Measurements from ENCODE around the gene TMEM252. TPM values are rescaled to one million over a fixed set of nuclear protein-coding genes. Genes with fewer than 3 reads are reported as not detected.

TMEM252 gene
- polyA plus RNA-seq, 2 of the 4 experiments (the other 2 are of a cell fraction), result not detected

DNA sequence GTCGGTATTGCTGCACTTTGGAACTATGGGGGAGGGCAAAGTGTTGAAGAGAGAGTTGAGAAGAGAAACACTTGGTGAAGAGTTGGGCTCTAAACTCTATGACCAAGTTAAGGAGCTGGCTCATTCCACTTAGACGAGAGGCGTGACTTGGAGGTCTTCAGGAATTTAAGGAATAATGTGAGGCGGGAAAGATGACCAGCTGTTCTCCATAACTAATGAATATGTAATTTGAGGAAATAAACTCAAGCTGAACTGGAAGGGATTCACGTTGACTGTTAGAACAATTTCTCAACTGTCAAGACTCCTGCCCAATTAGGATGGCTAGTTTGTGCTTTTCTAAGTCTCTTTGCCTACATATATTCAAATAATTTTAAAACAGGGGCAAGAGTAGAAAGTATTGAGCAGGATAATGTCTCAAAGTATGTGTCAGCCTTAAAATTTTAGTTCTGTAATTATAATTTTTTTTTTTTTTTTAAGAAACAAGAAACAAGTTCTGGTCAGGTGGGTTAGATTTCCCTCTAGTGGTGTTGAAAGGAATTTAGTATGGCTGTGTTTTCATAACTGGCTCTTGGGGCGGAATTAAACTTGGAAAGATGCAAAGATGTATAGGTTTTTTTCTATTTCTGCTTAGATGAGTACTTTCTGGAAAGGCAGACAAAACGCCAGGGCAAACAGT lies 33.4 kb downstream of the TMEM252 start (continued):
- TF ChIP-seq EHMT2 (IDR thresholded peaks at IDR 0.05; ENCODE audit: low read depth), result no peak
- no peak for TF ChIP-seq HEYL (CRISPR knock-in tag; IDR thresholded peaks at IDR 0.05)
- TF ChIP-seq KDM1A (IDR thresholded peaks at IDR 0.05; ENCODE audit: low read depth), result no peak
- no peak for TF ChIP-seq RCOR1 (IDR thresholded peaks at IDR 0.05; ENCODE audit: low read depth, low read length)
- no peak for TF ChIP-seq RFX5 (IDR thresholded peaks at IDR 0.05)

DNA sequence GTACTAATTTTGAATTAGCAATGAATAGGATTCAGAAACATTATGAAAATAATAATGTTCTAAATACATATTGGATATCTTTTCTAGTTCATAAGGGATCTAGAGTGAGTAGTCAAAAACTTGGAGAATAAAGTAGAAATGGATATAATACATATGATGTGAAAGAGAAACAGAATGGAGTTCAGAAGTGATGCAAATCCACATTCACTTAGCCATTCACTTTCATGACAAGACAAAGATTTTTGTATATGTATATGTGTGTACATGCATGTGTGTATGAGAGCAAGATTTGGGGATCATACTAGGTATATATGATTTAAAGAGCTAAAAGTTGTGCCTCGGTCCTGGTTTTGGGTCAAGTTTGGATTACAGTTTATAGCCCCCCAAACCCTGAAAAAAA lies 34.1 kb downstream of the TMEM252 start:
- ATAC-seq, result no peak
- no peak for FAIRE-seq
- peaks cover 3% of the 10 kb centered on the region for H3K4me1 ChIP-seq
- ChIA-PET CTCF (interaction anchor here (0.7 to 1.4 kb wide), 4 partner anchors 12 to 49 kb away, joined by 3 read pairs; no protein-coding TSS in a partner anchor), POLR2A (no interaction called here)
- no peak overlapping the region for H3K4me2 ChIP-seq
- H3K27ac ChIP-seq, result no peak overlapping the region
- no peak overlapping the region for H3K4me3 ChIP-seq
- WGBS (ENCODE audit: missing lambda C conversion rate), result 82% methylated on average over 1 of the region's 1 CpG
- no peaks in the 10 kb centered on the region for H3K9me3 ChIP-seq
- no peak for DNase-seq (ENCODE audit: low read depth in 1 of 2, low spot score in 1 of 2)
- TF ChIP-seq NR3C1 (IDR thresholded peaks at IDR 0.05), result no peak
- TF ChIP-seq HOXA7 (CRISPR knock-in tag; IDR thresholded peaks at IDR 0.05), result no peak
- TF ChIP-seq TP53 (CRISPR knock-in tag; IDR thresholded peaks at IDR 0.05), result no peak
- TF ChIP-seq GATA3 (IDR thresholded peaks at IDR 0.05; ENCODE audit: borderline replicate concordance), result no peak
- no peak for TF ChIP-seq TFCP2L1 (CRISPR knock-in tag; IDR thresholded peaks at IDR 0.05)
- no peak for TF ChIP-seq ESRRA (IDR thresholded peaks at IDR 0.05; ENCODE audit: borderline replicate concordance, low read length)
- no peak for TF ChIP-seq RAD21 (conservative IDR thresholded peaks at IDR 0.05 in 1 of 2, IDR thresholded peaks at IDR 0.05 in 1 of 2)
- no peak for TF ChIP-seq EHF (CRISPR knock-in tag; IDR thresholded peaks at IDR 0.05)
- no peak for TF ChIP-seq KDM1A (IDR thresholded peaks at IDR 0.05; ENCODE audit: low read depth)
- TF ChIP-seq RCOR1 (IDR thresholded peaks at IDR 0.05; ENCODE audit: low read depth, low read length), result no peak
- no peak for TF ChIP-seq JUN (IDR thresholded peaks at IDR 0.05)
- no peak for TF ChIP-seq CBX8 (IDR thresholded peaks at IDR 0.05)

DNA sequence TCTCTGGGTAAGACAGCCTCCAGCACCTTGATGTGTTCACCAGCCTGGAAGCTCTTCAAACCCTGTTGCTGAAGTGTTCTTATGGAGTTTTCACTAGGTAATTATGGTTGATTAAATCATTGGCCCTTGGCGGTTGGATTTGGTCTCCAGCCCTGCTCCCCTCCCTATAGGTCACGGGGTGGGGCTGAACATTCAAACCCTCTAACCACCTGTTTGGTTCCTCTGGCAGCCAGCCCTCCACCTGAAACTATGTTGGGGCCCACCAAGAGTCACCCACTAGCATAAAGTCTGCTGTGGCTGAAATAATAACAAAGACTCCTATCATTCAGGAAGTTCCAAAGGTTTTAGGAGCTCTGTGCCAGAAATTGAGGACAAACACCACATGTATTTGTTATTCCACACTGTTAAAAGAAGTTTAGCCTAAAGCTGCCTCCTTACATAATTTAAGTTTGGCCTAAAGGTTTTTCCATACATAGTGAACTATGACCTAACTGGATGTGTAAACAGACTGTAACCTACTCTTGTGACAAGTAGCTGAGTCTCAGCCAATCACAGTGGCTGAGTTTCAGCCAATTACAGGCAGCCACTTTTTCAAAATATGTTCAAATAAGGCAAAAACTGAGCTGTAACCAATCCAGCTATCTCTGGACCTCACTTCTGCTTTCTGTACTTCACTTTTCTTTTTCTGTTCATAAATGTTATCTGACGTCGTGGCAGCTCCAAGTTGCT lies 34.8 kb downstream of the TMEM252 start:
- no peak for DNase-seq (ENCODE audit: low read depth in 1 of 2, low spot score in 1 of 2)
- TF ChIP-seq, protein P1, sequence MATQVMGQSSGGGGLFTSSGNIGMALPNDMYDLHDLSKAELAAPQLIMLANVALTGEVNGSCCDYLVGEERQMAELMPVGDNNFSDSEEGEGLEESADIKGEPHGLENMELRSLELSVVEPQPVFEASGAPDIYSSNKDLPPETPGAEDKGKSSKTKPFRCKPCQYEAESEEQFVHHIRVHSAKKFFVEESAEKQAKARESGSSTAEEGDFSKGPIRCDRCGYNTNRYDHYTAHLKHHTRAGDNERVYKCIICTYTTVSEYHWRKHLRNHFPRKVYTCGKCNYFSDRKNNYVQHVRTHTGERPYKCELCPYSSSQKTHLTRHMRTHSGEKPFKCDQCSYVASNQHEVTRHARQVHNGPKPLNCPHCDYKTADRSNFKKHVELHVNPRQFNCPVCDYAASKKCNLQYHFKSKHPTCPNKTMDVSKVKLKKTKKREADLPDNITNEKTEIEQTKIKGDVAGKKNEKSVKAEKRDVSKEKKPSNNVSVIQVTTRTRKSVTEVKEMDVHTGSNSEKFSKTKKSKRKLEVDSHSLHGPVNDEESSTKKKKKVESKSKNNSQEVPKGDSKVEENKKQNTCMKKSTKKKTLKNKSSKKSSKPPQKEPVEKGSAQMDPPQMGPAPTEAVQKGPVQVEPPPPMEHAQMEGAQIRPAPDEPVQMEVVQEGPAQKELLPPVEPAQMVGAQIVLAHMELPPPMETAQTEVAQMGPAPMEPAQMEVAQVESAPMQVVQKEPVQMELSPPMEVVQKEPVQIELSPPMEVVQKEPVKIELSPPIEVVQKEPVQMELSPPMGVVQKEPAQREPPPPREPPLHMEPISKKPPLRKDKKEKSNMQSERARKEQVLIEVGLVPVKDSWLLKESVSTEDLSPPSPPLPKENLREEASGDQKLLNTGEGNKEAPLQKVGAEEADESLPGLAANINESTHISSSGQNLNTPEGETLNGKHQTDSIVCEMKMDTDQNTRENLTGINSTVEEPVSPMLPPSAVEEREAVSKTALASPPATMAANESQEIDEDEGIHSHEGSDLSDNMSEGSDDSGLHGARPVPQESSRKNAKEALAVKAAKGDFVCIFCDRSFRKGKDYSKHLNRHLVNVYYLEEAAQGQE (IDR thresholded peaks at IDR 0.05), result no peak
- no peak for TF ChIP-seq CHD2 (IDR thresholded peaks at IDR 0.05; ENCODE audit: low read length, partially characterized antibody)
- TF ChIP-seq FOSL2 (IDR thresholded peaks at IDR 0.05), result no peak
- TF ChIP-seq FOSL2 (CRISPR knock-in tag; IDR thresholded peaks at IDR 0.05), result no peak
- TF ChIP-seq, protein P2, sequence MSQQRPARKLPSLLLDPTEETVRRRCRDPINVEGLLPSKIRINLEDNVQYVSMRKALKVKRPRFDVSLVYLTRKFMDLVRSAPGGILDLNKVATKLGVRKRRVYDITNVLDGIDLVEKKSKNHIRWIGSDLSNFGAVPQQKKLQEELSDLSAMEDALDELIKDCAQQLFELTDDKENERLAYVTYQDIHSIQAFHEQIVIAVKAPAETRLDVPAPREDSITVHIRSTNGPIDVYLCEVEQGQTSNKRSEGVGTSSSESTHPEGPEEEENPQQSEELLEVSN (IDR thresholded peaks at IDR 0.05; ENCODE audit: borderline replicate concordance, low read depth), result no peak
- no peak for TF ChIP-seq KDM5A (IDR thresholded peaks at IDR 0.05)
- TF ChIP-seq, protein P3, sequence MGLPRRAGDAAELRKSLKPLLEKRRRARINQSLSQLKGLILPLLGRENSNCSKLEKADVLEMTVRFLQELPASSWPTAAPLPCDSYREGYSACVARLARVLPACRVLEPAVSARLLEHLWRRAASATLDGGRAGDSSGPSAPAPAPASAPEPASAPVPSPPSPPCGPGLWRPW (IDR thresholded peaks at IDR 0.05), result no peak
- no peak for TF ChIP-seq ZFP36 (IDR thresholded peaks at IDR 0.05; ENCODE audit: borderline replicate concordance, partially characterized antibody)
- TF ChIP-seq RCOR1 (IDR thresholded peaks at IDR 0.05; ENCODE audit: low read depth, low read length), result no peak
- no peak for TF ChIP-seq TFCP2L1 (CRISPR knock-in tag; IDR thresholded peaks at IDR 0.05)
- TF ChIP-seq RNF2 (IDR thresholded peaks at IDR 0.05; ENCODE audit: borderline replicate concordance, low read depth), result no peak
- TF ChIP-seq CEBPB (IDR thresholded peaks at IDR 0.05), result no peak
- no peak for TF ChIP-seq PHF8 (IDR thresholded peaks at IDR 0.05; ENCODE audit: borderline replicate concordance, low read depth)
- no peak for FAIRE-seq
- 65% methylated on average over 4 of the region's 4 CpGs for WGBS (ENCODE audit: missing lambda C conversion rate)
- Histone ChIP-seq H3K9me3 (no peaks in the 10 kb centered on the region), H3K4me2 (no peak overlapping the region), H3K4me3 (no peak overlapping the region), H3K4me1 (peaks cover 10% of the 10 kb centered on the region), H3K27ac (no peak overlapping the region)
- ChIA-PET POLR2A (no interaction called here), CTCF (interaction anchor here (1.1 kb wide), 1 partner anchor 45 kb away, joined by 3 read pairs; no protein-coding TSS in a partner anchor)
- ATAC-seq, result no peak
